Measurements from ENCODE around the gene PTPRH. TPM values are rescaled to one million over a fixed set of nuclear protein-coding genes. Genes with fewer than 3 reads are reported as not detected.
"Not testable (repeated sequence)": the region's sequence is repeated elsewhere in the genome, so short reads cannot be mapped to it uniquely, and the experiment has no call there.

PTPRH gene
- total RNA-seq, 1 donor from 2014 or later = 2.1 TPM

GRCh38 chr19:55174425-55175116 is 34.7 kb downstream of the PTPRH start:
- H3K27me3 ChIP-seq (ENCODE audit: control insufficient read depth, insufficient read depth, low read length) = peaks cover 27% of the 10 kb centered on the region
- no peak overlapping the region for H3K4me3 ChIP-seq (ENCODE audit: low read depth, low read length)
- no peak for DNase-seq (ENCODE audit: low read depth)
- H3K36me3 ChIP-seq (ENCODE audit: control insufficient read depth, insufficient read depth, low read length) = no peaks in the 10 kb centered on the region
- TF ChIP-seq CTCF (IDR thresholded peaks at IDR 0.05; ENCODE audit: insufficient read depth, low read length, poor library complexity, severe bottlenecking) = no peak

GRCh38 chr19:55173714-55174409 is 35.4 kb downstream of the PTPRH start:
- peaks cover 20% of the 10 kb centered on the region for H3K27me3 ChIP-seq (ENCODE audit: control insufficient read depth, insufficient read depth, low read length)
- peak; percentile 15 for TF ChIP-seq CTCF (IDR thresholded peaks at IDR 0.05; ENCODE audit: insufficient read depth, low read length, poor library complexity, severe bottlenecking)
- DNase-seq (ENCODE audit: low read depth) = no peak

GRCh38 chr19:55173186-55173713 is 36.1 kb downstream of the PTPRH start:
- no peak for TF ChIP-seq CTCF (IDR thresholded peaks at IDR 0.05; ENCODE audit: insufficient read depth, low read length, poor library complexity, severe bottlenecking)
- Histone ChIP-seq H3K4me3 (ENCODE audit: low read depth, low read length) (peak overlapping the region; percentile 45), H3K36me3 (ENCODE audit: control insufficient read depth, insufficient read depth, low read length) (no peaks in the 10 kb centered on the region), H3K27me3 (ENCODE audit: control insufficient read depth, insufficient read depth, low read length) (peaks cover 20% of the 10 kb centered on the region)
- no peak for DNase-seq (ENCODE audit: low read depth)

More at GRCh38 chr19:55173714-55174409, 35.4 kb downstream of the PTPRH start:
- no peaks in the 10 kb centered on the region for H3K36me3 ChIP-seq (ENCODE audit: control insufficient read depth, insufficient read depth, low read length)
- peak overlapping the region; percentile 45 for H3K4me3 ChIP-seq (ENCODE audit: low read depth, low read length)

GRCh38 chr19:55172741-55173140 is 36.6 kb downstream of the PTPRH start:
- TF ChIP-seq CTCF (IDR thresholded peaks at IDR 0.05; ENCODE audit: insufficient read depth, low read length, poor library complexity, severe bottlenecking) = no peak
- Histone ChIP-seq H3K4me3 (ENCODE audit: low read depth, low read length) (peak overlapping the region; percentile 45), H3K36me3 (ENCODE audit: control insufficient read depth, insufficient read depth, low read length) (no peaks in the 10 kb centered on the region), H3K27me3 (ENCODE audit: control insufficient read depth, insufficient read depth, low read length) (peaks cover 16% of the 10 kb centered on the region)
- no peak for DNase-seq (ENCODE audit: low read depth)

GRCh38 chr19:55172318-55172717 is 37.0 kb downstream of the PTPRH start:
- not testable (repeated sequence) for H3K36me3 ChIP-seq (ENCODE audit: control insufficient read depth, insufficient read depth, low read length); H3K4me3 ChIP-seq (ENCODE audit: low read depth, low read length); DNase-seq (ENCODE audit: low read depth)
- peaks cover 16% of the 10 kb centered on the region for H3K27me3 ChIP-seq (ENCODE audit: control insufficient read depth, insufficient read depth, low read length)

- Histone ChIP-seq H3K27me3 (ENCODE audit: control insufficient read depth, insufficient read depth, low read length) (peaks cover 13% of the 10 kb centered on the region), H3K4me3 (ENCODE audit: low read depth, low read length) (no peak overlapping the region)
- no peak for DNase-seq (ENCODE audit: low read depth)
Observed at GRCh38 chr19:55171440-55171839, 37.9 kb downstream of the PTPRH start.

More at GRCh38 chr19:55171440-55171839, 37.9 kb downstream of the PTPRH start:
- TF ChIP-seq CTCF (IDR thresholded peaks at IDR 0.05; ENCODE audit: insufficient read depth, low read length, poor library complexity, severe bottlenecking) = no peak
- no peaks in the 10 kb centered on the region for H3K36me3 ChIP-seq (ENCODE audit: control insufficient read depth, insufficient read depth, low read length)
